Breast epithelium (tissue), 4 donors: ENCODE data around the gene ODAD4. TPM values are rescaled to one million over a fixed set of nuclear protein-coding genes. Genes with fewer than 3 reads are reported as not detected.

ENCODE experiments used
- DNase-seq, 2 donors: peaks; one replicate each; pipeline ENCODE4 v3.0.0-alpha.2; 2019; ENCODE audit warnings: low spot score in 2 of 2
- H3K27ac ChIP-seq, 2 donors: fragments of 200-600 bp; sonication (generic) in 1 of 2; one replicate each; pipeline ENCODE4 v1.5.1; 2016 to 2019; ENCODE audit warnings: mild to moderate bottlenecking in 1 of 2
- H3K27me3 ChIP-seq, 2 donors: fragments of 200-600 bp; sonication (generic) in 1 of 2; one replicate each; pipeline versions ENCODE4 v1.5.1 to v1.6.0; 2017 to 2019; ENCODE audit warnings: control low read depth in 1 of 2, mild to moderate bottlenecking in 1 of 2
- H3K36me3 ChIP-seq: fragments of 200-600 bp; one replicate; pipeline ENCODE4 v1.5.1; 2019
- H3K4me1 ChIP-seq, 2 donors: fragments of 200-600 bp; sonication (generic); one replicate each; pipeline ENCODE4 v1.5.1; 2016 to 2019; ENCODE audit warnings: control low read depth in 1 of 2
- H3K4me3 ChIP-seq, 3 donors: fragments of 200-600 bp; sonication (generic); 1 replicate in 2 of 3; 2 replicates in 1 of 3; pipeline ENCODE4 v1.5.1; 2016 to 2019; ENCODE audit warnings: mild to moderate bottlenecking in 3 of 3, moderate library complexity in 2 of 3
- H3K9me3 ChIP-seq, 2 donors: fragments of 200-600 bp; sonication (generic) in 1 of 2; one replicate each; pipeline ENCODE4 v1.5.1; 2016 to 2019; ENCODE audit warnings: control low read depth in 1 of 2
- POLR2A ChIP-seq: fragments of 450-650 bp; IDR thresholded peaks from one replicate; pipeline ENCODE4 v1.6.1; 2016; ENCODE audit warnings: antibody characterized with exemption, mild to moderate bottlenecking, moderate library complexity
- POLR2AphosphoS5 ChIP-seq, 3 donors: sonication (generic); formaldehyde crosslinking; IDR thresholded peaks; one replicate each; pipeline ENCODE4 v1.6.1; 2017; ENCODE audit warnings: antibody characterized with exemption in 3 of 3
- intact Hi-C: fragments of 100-400 bp; cut with DNase I; formaldehyde crosslinking; loops from one replicate; pipeline ENCODE4 v1.15.1; 2023; ENCODE audit warnings: low total_unique reads
- total RNA-seq, 3 donors: library from RNA; depleted of rRNA; stranded (reverse); fragments of >200 nt; gene quantifications; one replicate each; pipeline ENCODE4 v1.1.0, GENCODE V29; 2016
- TF ChIP-seq, protein P1 (sequence below), 3 donors: fragments of 450-650 bp; IDR thresholded peaks; one replicate each; pipeline ENCODE4 v1.5.1; 2016 to 2017; ENCODE audit warnings: antibody characterized with exemption in 3 of 3, mild to moderate bottlenecking in 3 of 3, moderate library complexity in 3 of 3

ODAD4 gene
- total RNA-seq, 3 donors from 2014 or later, result 0.48 to 3.2 (median 1.6) TPM

DNA sequence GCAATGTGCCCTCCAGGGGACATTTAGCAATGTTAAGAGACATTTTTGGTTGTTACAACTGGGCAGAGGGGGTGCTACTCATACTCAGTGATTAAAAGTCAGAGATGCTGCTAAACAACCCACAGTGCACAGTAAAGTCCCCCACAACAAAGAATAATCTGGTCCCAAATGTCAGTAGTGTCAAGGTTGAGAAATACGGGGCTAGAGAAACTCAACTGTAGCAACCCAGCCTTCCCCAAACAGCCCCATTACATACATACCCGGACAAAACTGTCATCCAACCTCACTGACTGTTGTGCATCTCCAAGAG is 66.4 kb downstream of the ODAD4 start:
- TF ChIP-seq POLR2A (no peak), POLR2AphosphoS5 (IDR thresholded peaks at IDR 0.05) (no peak)
- TF ChIP-seq, protein P1, sequence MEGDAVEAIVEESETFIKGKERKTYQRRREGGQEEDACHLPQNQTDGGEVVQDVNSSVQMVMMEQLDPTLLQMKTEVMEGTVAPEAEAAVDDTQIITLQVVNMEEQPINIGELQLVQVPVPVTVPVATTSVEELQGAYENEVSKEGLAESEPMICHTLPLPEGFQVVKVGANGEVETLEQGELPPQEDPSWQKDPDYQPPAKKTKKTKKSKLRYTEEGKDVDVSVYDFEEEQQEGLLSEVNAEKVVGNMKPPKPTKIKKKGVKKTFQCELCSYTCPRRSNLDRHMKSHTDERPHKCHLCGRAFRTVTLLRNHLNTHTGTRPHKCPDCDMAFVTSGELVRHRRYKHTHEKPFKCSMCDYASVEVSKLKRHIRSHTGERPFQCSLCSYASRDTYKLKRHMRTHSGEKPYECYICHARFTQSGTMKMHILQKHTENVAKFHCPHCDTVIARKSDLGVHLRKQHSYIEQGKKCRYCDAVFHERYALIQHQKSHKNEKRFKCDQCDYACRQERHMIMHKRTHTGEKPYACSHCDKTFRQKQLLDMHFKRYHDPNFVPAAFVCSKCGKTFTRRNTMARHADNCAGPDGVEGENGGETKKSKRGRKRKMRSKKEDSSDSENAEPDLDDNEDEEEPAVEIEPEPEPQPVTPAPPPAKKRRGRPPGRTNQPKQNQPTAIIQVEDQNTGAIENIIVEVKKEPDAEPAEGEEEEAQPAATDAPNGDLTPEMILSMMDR (IDR thresholded peaks at IDR 0.05), result no peak
- no peaks in the 10 kb centered on the region for H3K9me3 ChIP-seq
- no peaks in the 10 kb centered on the region for H3K36me3 ChIP-seq
- intact Hi-C loops, result no loop called here
- no peak for DNase-seq
- no peak overlapping the region for H3K4me3 ChIP-seq
- no peaks in the 10 kb centered on the region for H3K4me1 ChIP-seq
- H3K27ac ChIP-seq, result no peak overlapping the region
- no peaks in the 10 kb centered on the region for H3K27me3 ChIP-seq

DNA sequence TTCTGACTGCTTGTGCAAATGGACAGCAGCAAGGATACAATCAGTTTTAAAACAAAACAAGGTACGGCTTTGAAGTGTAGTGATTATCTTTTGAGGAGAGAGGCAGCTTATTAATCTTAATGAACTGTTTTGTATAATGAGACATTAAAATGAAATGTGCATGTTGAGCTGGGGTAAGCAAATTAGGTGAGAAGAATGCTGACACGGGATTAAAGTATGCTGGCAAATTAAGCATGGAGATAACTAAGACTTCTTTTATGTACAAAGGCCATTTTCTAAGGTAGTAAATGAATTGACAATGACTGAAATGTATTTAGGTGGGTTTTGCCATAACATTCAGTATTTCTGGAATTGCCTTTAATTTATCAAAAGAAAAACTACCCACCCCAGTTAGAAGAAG is 68.1 kb downstream of the ODAD4 start:
- Histone ChIP-seq H3K27ac (no peak overlapping the region), H3K4me1 (no peaks in the 10 kb centered on the region), H3K9me3 (no peaks in the 10 kb centered on the region), H3K27me3 (no peaks in the 10 kb centered on the region), H3K4me3 (no peak overlapping the region), H3K36me3 (no peaks in the 10 kb centered on the region)
- DNase-seq, result no peak
- TF ChIP-seq, protein P1 (IDR thresholded peaks at IDR 0.05), result no peak
- TF ChIP-seq POLR2AphosphoS5 (IDR thresholded peaks at IDR 0.05), result no peak
- TF ChIP-seq POLR2A, result no peak
- intact Hi-C loops, result no loop called here

DNA sequence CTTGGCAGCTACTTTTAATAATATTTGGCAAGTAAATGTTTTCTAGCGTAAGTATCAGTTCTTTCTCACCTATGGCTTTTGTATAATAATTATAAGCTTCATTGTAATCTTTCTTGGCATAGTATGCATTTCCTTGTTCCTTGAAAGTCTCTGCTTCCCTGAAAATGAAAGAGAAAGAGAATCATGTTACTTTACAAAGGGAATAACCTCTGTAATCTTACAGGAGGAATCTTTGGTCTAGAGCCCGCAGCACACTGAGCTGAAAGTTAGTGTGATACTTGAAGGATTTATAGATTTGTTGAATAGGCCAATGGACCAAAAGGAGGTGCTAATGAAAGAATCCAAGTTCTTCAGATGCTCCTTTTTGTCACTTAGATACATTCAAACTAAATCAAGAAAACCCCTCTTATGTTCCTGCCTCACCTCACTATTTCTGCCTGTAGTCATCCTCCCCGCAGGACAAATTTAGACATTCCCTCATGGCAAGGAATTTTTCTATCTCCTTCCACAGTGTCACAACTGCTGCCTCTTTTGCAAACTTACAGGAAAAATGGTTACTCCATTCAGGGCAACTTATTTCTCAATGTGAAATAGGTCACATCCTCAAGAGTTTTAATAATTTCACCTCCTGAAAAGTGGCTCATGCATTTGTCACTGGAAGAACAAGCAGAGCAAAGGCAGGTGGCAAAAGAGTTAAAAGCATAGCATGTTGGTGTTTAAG is 70.2 kb downstream of the ODAD4 start:
- no peak for DNase-seq
- H3K4me3 ChIP-seq, result no peak overlapping the region
- no peaks in the 10 kb centered on the region for H3K9me3 ChIP-seq
- no peaks in the 10 kb centered on the region for H3K36me3 ChIP-seq
- intact Hi-C loops, result no loop called here
- H3K27ac ChIP-seq, result no peak overlapping the region
- no peaks in the 10 kb centered on the region for H3K4me1 ChIP-seq
- no peaks in the 10 kb centered on the region for H3K27me3 ChIP-seq
- TF ChIP-seq POLR2AphosphoS5 (IDR thresholded peaks at IDR 0.05) (no peak), POLR2A (no peak)
- TF ChIP-seq, protein P1 (IDR thresholded peaks at IDR 0.05), result no peak

DNA sequence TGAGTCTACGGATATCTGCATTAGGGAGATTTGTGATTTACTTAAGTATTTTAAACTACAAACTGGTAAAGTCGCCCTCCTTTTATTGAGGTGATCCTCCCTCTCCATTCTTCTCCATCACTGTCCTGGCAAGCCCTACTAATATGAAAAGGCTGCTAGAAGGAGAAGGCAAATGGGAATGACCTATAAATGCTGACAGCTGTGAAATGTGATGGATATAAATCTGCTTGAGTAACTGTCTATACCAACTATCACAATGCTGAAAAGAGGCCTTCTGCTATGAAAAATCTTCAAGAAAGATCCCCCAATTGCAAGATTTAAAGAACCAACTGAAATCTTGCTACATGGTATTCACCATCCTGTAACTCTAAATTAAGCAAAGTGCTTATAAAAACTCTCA is 71.3 kb downstream of the ODAD4 start:
- H3K27me3 ChIP-seq, result no peaks in the 10 kb centered on the region
- no peak for DNase-seq
- intact Hi-C loops, result no loop called here
- no peaks in the 10 kb centered on the region for H3K36me3 ChIP-seq
- no peak overlapping the region for H3K4me3 ChIP-seq
- no peaks in the 10 kb centered on the region for H3K4me1 ChIP-seq
- H3K27ac ChIP-seq, result no peak overlapping the region
- H3K9me3 ChIP-seq, result no peaks in the 10 kb centered on the region
- no peak for TF ChIP-seq POLR2AphosphoS5 (IDR thresholded peaks at IDR 0.05)
- TF ChIP-seq POLR2A, result no peak
- TF ChIP-seq, protein P1 (IDR thresholded peaks at IDR 0.05), result no peak

DNA sequence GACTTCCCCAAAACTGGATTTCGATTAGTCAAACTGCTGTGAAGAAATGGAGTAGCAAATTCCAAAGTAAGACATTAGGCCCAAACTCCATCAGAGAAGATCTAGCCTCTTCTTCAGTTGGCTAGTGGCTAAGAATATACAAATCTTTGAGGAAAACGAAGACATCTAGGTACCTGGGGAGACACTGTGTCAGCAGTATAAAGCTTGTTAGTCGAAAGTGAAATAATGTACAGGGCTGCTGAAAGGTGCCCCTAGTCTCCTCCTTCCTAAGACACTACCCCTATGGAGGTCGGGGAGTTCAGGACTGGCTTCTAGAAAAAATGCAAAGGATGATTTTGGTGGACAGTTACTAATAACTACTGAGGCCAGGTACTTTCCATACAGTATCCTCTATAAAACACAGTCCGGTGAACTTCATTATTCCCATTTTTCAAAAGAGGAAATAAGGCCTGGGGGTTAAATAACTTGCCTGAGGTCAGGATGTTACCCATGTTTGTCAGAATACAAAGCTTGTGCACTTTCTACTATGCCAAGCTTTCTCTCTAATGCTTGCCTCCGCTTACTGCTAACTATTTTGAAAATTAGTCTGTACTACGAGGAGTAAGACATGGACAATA is 71.9 kb downstream of the ODAD4 start:
- no peak overlapping the region for H3K27ac ChIP-seq

More for the DNA sequence above, 71.9 kb downstream of the ODAD4 start:
- Histone ChIP-seq H3K36me3 (no peaks in the 10 kb centered on the region), H3K4me1 (no peaks in the 10 kb centered on the region), H3K27me3 (no peaks in the 10 kb centered on the region), H3K9me3 (no peaks in the 10 kb centered on the region), H3K4me3 (no peak overlapping the region)
- DNase-seq, result no peak
- TF ChIP-seq POLR2A (no peak), POLR2AphosphoS5 (IDR thresholded peaks at IDR 0.05) (no peak)
- TF ChIP-seq, protein P1 (IDR thresholded peaks at IDR 0.05), result no peak
- intact Hi-C loops, result no loop called here
